ENCODE measurements around the gene TRABD2B. TPM values are rescaled to one million over a fixed set of nuclear protein-coding genes. Genes with fewer than 3 reads are reported as not detected.

Gene TRABD2B
- total RNA-seq, 2 experiments from 2014 or later: not detected

- POLR2A ChIA-PET: no interaction called here
- H3K27ac Mint-ChIP-seq: no peak overlapping the region
- H3K36me3 Mint-ChIP-seq (ENCODE audit: low read depth): no peaks in the 10 kb centered on the region
- no peaks in the 10 kb centered on the region for H3K4me1 Mint-ChIP-seq
- no peaks in the 10 kb centered on the region for H3K27me3 Mint-ChIP-seq
- DNase-seq: no peak
- H3K9me3 Mint-ChIP-seq: no peaks in the 10 kb centered on the region
- no peak overlapping the region for H3K4me3 Mint-ChIP-seq
- CTCF ChIA-PET: no interaction called here
Measured at GRCh38 chr1:47805018-47805417, 192.2 kb downstream of the TRABD2B start.

GRCh38 chr1:47803815-47804501, 193.2 kb downstream of the TRABD2B start:
- ChIA-PET POLR2A (no interaction called here), CTCF (interaction anchor here (1.0 kb wide), 1 partner anchor 26 kb away, joined by 3 read pairs; no protein-coding TSS in a partner anchor)
- Mint-ChIP-seq H3K9me3 (no peaks in the 10 kb centered on the region), H3K27me3 (no peaks in the 10 kb centered on the region), H3K4me3 (no peak overlapping the region), H3K4me1 (no peaks in the 10 kb centered on the region), H3K27ac (no peak overlapping the region), H3K36me3 (ENCODE audit: low read depth) (no peaks in the 10 kb centered on the region)
- no peak for DNase-seq

- DNase-seq: no peak
- CTCF ChIA-PET: no interaction called here
- no peaks in the 10 kb centered on the region for H3K9me3 Mint-ChIP-seq
- no peak overlapping the region for H3K27ac Mint-ChIP-seq
- POLR2A ChIA-PET: no interaction called here
- H3K36me3 Mint-ChIP-seq (ENCODE audit: low read depth): no peaks in the 10 kb centered on the region
- H3K4me3 Mint-ChIP-seq: no peak overlapping the region
- H3K4me1 Mint-ChIP-seq: no peaks in the 10 kb centered on the region
- no peaks in the 10 kb centered on the region for H3K27me3 Mint-ChIP-seq
Measured at GRCh38 chr1:47797575-47797974, 199.6 kb downstream of the TRABD2B start.

- ChIA-PET POLR2A (no interaction called here), CTCF (no interaction called here)
- H3K4me1 Mint-ChIP-seq: no peaks in the 10 kb centered on the region
- no peaks in the 10 kb centered on the region for H3K36me3 Mint-ChIP-seq (ENCODE audit: low read depth)
- H3K27ac Mint-ChIP-seq: no peak overlapping the region
- H3K27me3 Mint-ChIP-seq: no peaks in the 10 kb centered on the region
- H3K4me3 Mint-ChIP-seq: no peak overlapping the region
- DNase-seq: no peak
- H3K9me3 Mint-ChIP-seq: no peaks in the 10 kb centered on the region
Measured at GRCh38 chr1:47796626-47797025, 200.6 kb downstream of the TRABD2B start.

GRCh38 chr1:47795102-47795501, 202.1 kb downstream of the TRABD2B start:
- Mint-ChIP-seq H3K9me3 (no peaks in the 10 kb centered on the region), H3K27ac (no peak overlapping the region), H3K36me3 (ENCODE audit: low read depth) (no peaks in the 10 kb centered on the region), H3K4me3 (no peak overlapping the region), H3K4me1 (no peaks in the 10 kb centered on the region), H3K27me3 (no peaks in the 10 kb centered on the region)
- ChIA-PET CTCF (no interaction called here), POLR2A (no interaction called here)
- no peak for DNase-seq

- no peaks in the 10 kb centered on the region for H3K27me3 Mint-ChIP-seq
- no peaks in the 10 kb centered on the region for H3K36me3 Mint-ChIP-seq (ENCODE audit: low read depth)
- ChIA-PET POLR2A (no interaction called here), CTCF (no interaction called here)
- H3K9me3 Mint-ChIP-seq: no peaks in the 10 kb centered on the region
- no peaks in the 10 kb centered on the region for H3K4me1 Mint-ChIP-seq
- no peak overlapping the region for H3K27ac Mint-ChIP-seq
- DNase-seq: no peak
- H3K4me3 Mint-ChIP-seq: no peak overlapping the region
Measured at GRCh38 chr1:47794530-47794929, 202.7 kb downstream of the TRABD2B start.

- CTCF ChIA-PET: no interaction called here
Measured at GRCh38 chr1:47794081-47794480, 203.1 kb downstream of the TRABD2B start.

GRCh38 chr1:47793563-47793962, 203.6 kb downstream of the TRABD2B start:
- Mint-ChIP-seq H3K36me3 (ENCODE audit: low read depth) (no peaks in the 10 kb centered on the region), H3K9me3 (no peaks in the 10 kb centered on the region), H3K27ac (no peak overlapping the region), H3K27me3 (no peaks in the 10 kb centered on the region), H3K4me1 (no peaks in the 10 kb centered on the region), H3K4me3 (no peak overlapping the region)
- no peak for DNase-seq
- CTCF ChIA-PET: no interaction called here
- POLR2A ChIA-PET: no interaction called here

More at GRCh38 chr1:47794081-47794480, 203.1 kb downstream of the TRABD2B start:
- Mint-ChIP-seq H3K36me3 (ENCODE audit: low read depth) (no peaks in the 10 kb centered on the region), H3K4me3 (no peak overlapping the region), H3K27ac (no peak overlapping the region), H3K27me3 (no peaks in the 10 kb centered on the region), H3K4me1 (no peaks in the 10 kb centered on the region), H3K9me3 (no peaks in the 10 kb centered on the region)
- no peak for DNase-seq
- POLR2A ChIA-PET: no interaction called here

GRCh38 chr1:47792779-47793178, 204.4 kb downstream of the TRABD2B start:
- POLR2A ChIA-PET: no interaction called here
- Mint-ChIP-seq H3K27me3 (no peaks in the 10 kb centered on the region), H3K4me1 (no peaks in the 10 kb centered on the region), H3K36me3 (ENCODE audit: low read depth) (no peaks in the 10 kb centered on the region), H3K27ac (no peak overlapping the region), H3K4me3 (no peak overlapping the region), H3K9me3 (no peaks in the 10 kb centered on the region)
- CTCF ChIA-PET: no interaction called here
- no peak for DNase-seq

- DNase-seq: no peak
- Mint-ChIP-seq H3K4me3 (no peak overlapping the region), H3K27ac (no peak overlapping the region), H3K27me3 (no peaks in the 10 kb centered on the region), H3K36me3 (ENCODE audit: low read depth) (no peaks in the 10 kb centered on the region), H3K4me1 (no peaks in the 10 kb centered on the region), H3K9me3 (no peaks in the 10 kb centered on the region)
- ChIA-PET POLR2A (no interaction called here), CTCF (no interaction called here)
Measured at GRCh38 chr1:47791879-47792608, 205.1 kb downstream of the TRABD2B start.

GRCh38 chr1:47788761-47789160, 208.4 kb downstream of the TRABD2B start:
- H3K27ac Mint-ChIP-seq: no peak overlapping the region
- CTCF ChIA-PET: no interaction called here

GRCh38 chr1:47787560-47787959, 209.6 kb downstream of the TRABD2B start:
- no peak for DNase-seq
- no peaks in the 10 kb centered on the region for H3K27me3 Mint-ChIP-seq
- no peak overlapping the region for H3K4me3 Mint-ChIP-seq
- no peaks in the 10 kb centered on the region for H3K36me3 Mint-ChIP-seq (ENCODE audit: low read depth)
- no peaks in the 10 kb centered on the region for H3K9me3 Mint-ChIP-seq
- ChIA-PET POLR2A (no interaction called here), CTCF (interaction anchor here (0.7 kb wide), 1 partner anchor 8 kb away, joined by 3 read pairs; no protein-coding TSS in a partner anchor)
- no peaks in the 10 kb centered on the region for H3K4me1 Mint-ChIP-seq
- no peak overlapping the region for H3K27ac Mint-ChIP-seq

More at GRCh38 chr1:47788761-47789160, 208.4 kb downstream of the TRABD2B start:
- POLR2A ChIA-PET: no interaction called here
- Mint-ChIP-seq H3K9me3 (no peaks in the 10 kb centered on the region), H3K36me3 (ENCODE audit: low read depth) (no peaks in the 10 kb centered on the region), H3K4me1 (no peaks in the 10 kb centered on the region), H3K4me3 (no peak overlapping the region), H3K27me3 (no peaks in the 10 kb centered on the region)
- no peak for DNase-seq

GRCh38 chr1:47786316-47786715, 210.9 kb downstream of the TRABD2B start:
- H3K4me3 Mint-ChIP-seq: no peak overlapping the region
- H3K27ac Mint-ChIP-seq: no peak overlapping the region
- H3K9me3 Mint-ChIP-seq: no peaks in the 10 kb centered on the region
- no peak for DNase-seq
- CTCF ChIA-PET: no interaction called here
- H3K27me3 Mint-ChIP-seq: no peaks in the 10 kb centered on the region
- no peaks in the 10 kb centered on the region for H3K4me1 Mint-ChIP-seq
- no peaks in the 10 kb centered on the region for H3K36me3 Mint-ChIP-seq (ENCODE audit: low read depth)
- POLR2A ChIA-PET: no interaction called here

Measured in activated CD4-positive, alpha-beta T cell treated with anti-CD3 and anti-CD28 coated beads, Interleukin-2, amount 10 ng/mL, durations not matched to agents 7 days and 5 days (primary cell).